GM19099 (cell line): ENCODE measurements around the gene VPS18.

ENCODE experiments used
- POLR2A ChIP-seq: IDR thresholded peaks from 3 replicates; pipeline ENCODE4 v1.6.1; 2011; ENCODE audit warnings: low read depth; ENCODE audit not compliant: insufficient read length; ENCODE audit errors: extremely low read depth

VPS18 gene

GRCh38 chr15:40941528-40942336 is 47.5 kb downstream of the VPS18 start:
- peak; percentile 64 for TF ChIP-seq POLR2A

GRCh38 chr15:40942337-40942854 is 48.1 kb downstream of the VPS18 start:
- TF ChIP-seq POLR2A, result no peak

- no peak for TF ChIP-seq POLR2A
Observed at GRCh38 chr15:40942878-40943277, 48.6 kb downstream of the VPS18 start.

GRCh38 chr15:40943764-40944365 is 49.6 kb downstream of the VPS18 start:
- TF ChIP-seq POLR2A, result no peak

GRCh38 chr15:40944510-40945296 is 50.5 kb downstream of the VPS18 start:
- TF ChIP-seq POLR2A, result no peak

GRCh38 chr15:40948706-40949473 is 54.6 kb downstream of the VPS18 start:
- no peak for TF ChIP-seq POLR2A

GRCh38 chr15:40949756-40950207 is 55.5 kb downstream of the VPS18 start:
- no peak for TF ChIP-seq POLR2A

GRCh38 chr15:40951764-40952163 is 57.5 kb downstream of the VPS18 start:
- TF ChIP-seq POLR2A, result no peak

- TF ChIP-seq POLR2A, result no peak
Observed at GRCh38 chr15:40952301-40952900, 58.2 kb downstream of the VPS18 start.

- peak; percentile 85 for TF ChIP-seq POLR2A
Observed at GRCh38 chr15:40952901-40953712, 58.9 kb downstream of the VPS18 start, which contains the start of gene CHAC1. TSS of gene CHAC1 (plus strand) at chr15:40953471. CDS start at chr15:40953584, 113 bp downstream.
